Colonic mucosa (tissue), 4 donors: Measurements from ENCODE around the gene TTC22. TPM values are rescaled to one million over a fixed set of nuclear protein-coding genes. Genes with fewer than 3 reads are reported as not detected.

Experiments
- DNase-seq: peaks from one replicate; pipeline ENCODE4 v3.0.0-alpha.2; 2020
- H3K27ac ChIP-seq: fragments of 200-600 bp; one replicate; pipeline ENCODE4 v1.8.0; 2021
- H3K27me3 ChIP-seq: fragments of 200-600 bp; one replicate; pipeline ENCODE4 v1.8.0; 2021
- H3K36me3 ChIP-seq: fragments of 200-600 bp; one replicate; pipeline ENCODE4 v1.8.0; 2021
- H3K4me1 ChIP-seq: fragments of 200-600 bp; one replicate; pipeline ENCODE4 v1.8.0; 2021; ENCODE audit warnings: mild to moderate bottlenecking
- H3K4me3 ChIP-seq: fragments of 200-600 bp; one replicate; pipeline ENCODE4 v1.8.0; 2021
- H3K9ac ChIP-seq, 2 donors: one replicate each; pipeline ENCODE4 v1.7.0; 2013; ENCODE audit warnings: control low read depth in 2 of 2, low read depth in 2 of 2, low read length in 2 of 2
- H3K9me3 ChIP-seq: fragments of 200-600 bp; one replicate; pipeline ENCODE4 v1.8.0; 2021
- intact Hi-C: fragments of 100-400 bp; cut with DNase I; formaldehyde crosslinking; loops from one replicate; pipeline ENCODE4 v1.14.1; 2022
- total RNA-seq, 2 donors: library from RNA; stranded (reverse); fragmentation: NEBNext Ultra II Directional in 1 of 2; extraction: Animal tissue kit (Norgen Biotek cat#: 25700) in 1 of 2; gene quantifications; one replicate each; pipeline ENCODE4 v1.2.1, GENCODE V29; 2021
- TF ChIP-seq, protein P1 (sequence below): fragments of 200-600 bp; IDR thresholded peaks from one replicate; pipeline ENCODE4 v1.8.0; 2022; ENCODE audit warnings: antibody characterized with exemption, mild to moderate bottlenecking
- donor health status: healthy.
- donor health status: DM: no; HTN: no; CAD: no.
- donor health status: DM: no; HTN: no; CAD: no.

Gene TTC22
- total RNA-seq, 2 donors from 2014 or later, result 52.4 to 80.6 TPM

DNA sequence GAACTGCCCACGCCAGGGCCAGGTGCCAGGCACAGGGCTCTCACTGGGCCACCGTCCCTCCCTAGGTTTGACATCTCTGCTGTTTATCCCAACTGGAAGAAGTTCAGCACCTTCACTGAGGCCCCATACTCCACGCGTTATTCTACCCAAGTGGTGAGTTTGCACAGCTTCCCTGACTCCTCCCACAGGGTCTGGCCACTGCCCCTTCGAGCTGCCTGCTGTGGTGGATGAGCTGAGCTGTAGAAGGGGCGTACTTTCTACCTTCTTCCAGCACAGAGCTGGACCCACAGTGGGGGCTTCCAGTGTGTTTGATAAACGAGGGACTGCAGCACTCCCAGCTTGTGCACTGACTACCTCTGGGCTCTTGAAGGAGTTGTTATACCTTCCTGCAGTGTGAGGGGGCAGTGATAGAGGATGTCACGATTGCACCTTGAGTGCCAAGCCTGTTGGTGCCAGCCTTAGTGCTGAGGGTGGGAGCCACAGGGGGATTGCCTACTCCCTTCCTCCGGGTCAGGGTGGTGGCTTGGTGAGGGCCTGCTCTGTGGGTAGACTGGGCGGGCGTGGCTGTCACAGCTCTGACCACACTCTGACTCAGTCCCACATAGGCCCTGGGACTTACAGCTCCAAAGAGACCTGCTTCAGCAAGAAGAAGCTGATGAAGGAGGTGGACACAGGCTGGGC is 5.9 kb upstream of the TTC22 start:
- no peak for DNase-seq
- H3K27ac ChIP-seq, result no peak overlapping the region
- no peaks in the 10 kb centered on the region for H3K27me3 ChIP-seq
- intact Hi-C loops, result loop anchor here (10.0 kb wide), 1 partner anchor 742 kb away; no protein-coding TSS in a partner anchor
- TF ChIP-seq, protein P1, sequence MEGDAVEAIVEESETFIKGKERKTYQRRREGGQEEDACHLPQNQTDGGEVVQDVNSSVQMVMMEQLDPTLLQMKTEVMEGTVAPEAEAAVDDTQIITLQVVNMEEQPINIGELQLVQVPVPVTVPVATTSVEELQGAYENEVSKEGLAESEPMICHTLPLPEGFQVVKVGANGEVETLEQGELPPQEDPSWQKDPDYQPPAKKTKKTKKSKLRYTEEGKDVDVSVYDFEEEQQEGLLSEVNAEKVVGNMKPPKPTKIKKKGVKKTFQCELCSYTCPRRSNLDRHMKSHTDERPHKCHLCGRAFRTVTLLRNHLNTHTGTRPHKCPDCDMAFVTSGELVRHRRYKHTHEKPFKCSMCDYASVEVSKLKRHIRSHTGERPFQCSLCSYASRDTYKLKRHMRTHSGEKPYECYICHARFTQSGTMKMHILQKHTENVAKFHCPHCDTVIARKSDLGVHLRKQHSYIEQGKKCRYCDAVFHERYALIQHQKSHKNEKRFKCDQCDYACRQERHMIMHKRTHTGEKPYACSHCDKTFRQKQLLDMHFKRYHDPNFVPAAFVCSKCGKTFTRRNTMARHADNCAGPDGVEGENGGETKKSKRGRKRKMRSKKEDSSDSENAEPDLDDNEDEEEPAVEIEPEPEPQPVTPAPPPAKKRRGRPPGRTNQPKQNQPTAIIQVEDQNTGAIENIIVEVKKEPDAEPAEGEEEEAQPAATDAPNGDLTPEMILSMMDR, result no peak
- peaks cover 2% of the 10 kb centered on the region for H3K4me1 ChIP-seq
- H3K9ac ChIP-seq, result no peak overlapping the region
- no peak overlapping the region for H3K4me3 ChIP-seq
- no peaks in the 10 kb centered on the region for H3K36me3 ChIP-seq
- no peaks in the 10 kb centered on the region for H3K9me3 ChIP-seq

DNA sequence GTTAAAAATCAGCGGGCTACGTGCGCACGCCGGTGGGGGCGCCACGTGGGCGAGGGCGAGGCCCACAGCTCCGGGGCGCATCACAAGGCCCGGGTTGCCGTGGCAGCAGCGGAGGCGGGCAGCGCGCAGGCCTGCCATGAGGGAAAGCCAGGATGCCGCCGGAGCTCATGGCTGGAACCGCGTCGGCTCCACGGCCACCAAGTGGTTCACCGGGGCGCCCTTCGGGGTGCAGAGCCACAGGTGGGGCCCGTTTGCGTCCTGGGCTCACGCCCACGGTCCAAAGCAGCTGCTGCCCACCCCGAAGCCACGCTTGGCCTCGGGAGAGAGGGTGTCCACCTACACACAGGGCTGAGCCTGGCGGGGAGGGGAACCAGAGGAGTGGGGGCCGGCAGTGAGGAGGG is 4.9 kb upstream of the TTC22 start:
- Histone ChIP-seq H3K27ac (no peak overlapping the region), H3K9ac (no peak overlapping the region), H3K9me3 (no peaks in the 10 kb centered on the region), H3K27me3 (no peaks in the 10 kb centered on the region), H3K4me3 (no peak overlapping the region), H3K36me3 (no peaks in the 10 kb centered on the region), H3K4me1 (peaks cover 8% of the 10 kb centered on the region)
- no peak for DNase-seq
- intact Hi-C loops, result loop anchor here (10.0 kb wide), 1 partner anchor 741 kb away; no protein-coding TSS in a partner anchor
- TF ChIP-seq, protein P1, result no peak

- no peak for DNase-seq
- no peaks in the 10 kb centered on the region for H3K9me3 ChIP-seq
- peak overlapping the region; percentile 72 for H3K27ac ChIP-seq
- H3K36me3 ChIP-seq, result no peaks in the 10 kb centered on the region
- no peaks in the 10 kb centered on the region for H3K27me3 ChIP-seq
- H3K4me1 ChIP-seq, result peaks cover 8% of the 10 kb centered on the region
- TF ChIP-seq, protein P1, result no peak
- H3K4me3 ChIP-seq, result no peak overlapping the region
- no peak overlapping the region for H3K9ac ChIP-seq
- intact Hi-C loops, result loop anchor here (10.0 kb wide), 1 partner anchor 741 kb away; no protein-coding TSS in a partner anchor
Measured at GRCh38 chr1:54805466-54805865, 4.3 kb upstream of the TTC22 start.

DNA sequence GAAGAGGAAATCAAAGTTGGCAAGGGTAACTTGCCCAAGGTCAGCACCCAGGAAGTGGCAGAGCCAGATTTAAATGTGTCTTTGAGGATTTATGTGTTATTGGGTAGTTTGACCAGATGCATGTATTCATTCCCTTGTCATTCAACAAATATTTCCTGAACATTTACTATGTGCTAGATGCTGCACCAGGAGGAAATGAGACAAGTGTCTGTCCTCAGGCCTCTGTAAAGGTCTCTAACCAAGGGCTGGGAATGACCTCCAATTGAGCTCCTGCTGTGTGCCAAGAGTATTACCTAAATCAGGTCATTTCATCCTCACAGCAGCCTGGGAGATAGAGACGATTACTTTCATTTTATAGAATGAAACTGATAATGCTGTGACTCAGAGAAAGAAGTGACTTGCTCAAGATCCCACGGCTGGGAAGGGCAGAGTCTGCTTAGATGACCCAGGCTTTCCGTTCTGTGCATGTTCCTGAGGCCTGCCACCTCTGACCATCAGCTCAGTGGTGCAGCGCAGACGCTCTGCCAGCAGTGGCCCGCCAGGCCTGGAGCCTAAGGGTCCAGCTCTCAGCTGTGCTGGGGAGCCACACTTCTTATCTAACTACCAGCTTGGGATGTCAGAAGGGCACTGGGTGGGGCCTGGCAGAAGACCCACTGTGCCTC is 3.5 kb upstream of the TTC22 start:
- intact Hi-C loops, result loop anchor here (10.0 kb wide), 1 partner anchor 740 kb away; no protein-coding TSS in a partner anchor
- peaks cover 8% of the 10 kb centered on the region for H3K4me1 ChIP-seq
- no peaks in the 10 kb centered on the region for H3K36me3 ChIP-seq
- H3K27me3 ChIP-seq, result no peaks in the 10 kb centered on the region
- TF ChIP-seq, protein P1, result no peak
- H3K9me3 ChIP-seq, result no peaks in the 10 kb centered on the region
- peak overlapping the region in 1 of 2 donors; percentile 51 for H3K9ac ChIP-seq
- no peak overlapping the region for H3K4me3 ChIP-seq
- peak; percentile 18 for DNase-seq
- peak overlapping the region; percentile 72 for H3K27ac ChIP-seq

- intact Hi-C loops, result loop anchor here (10.0 kb wide), 1 partner anchor 739 kb away; no protein-coding TSS in a partner anchor
- no peaks in the 10 kb centered on the region for H3K9me3 ChIP-seq
- TF ChIP-seq, protein P1, result no peak
- H3K36me3 ChIP-seq, result no peaks in the 10 kb centered on the region
- peak overlapping the region in 1 of 2 donors; percentile 51 for H3K9ac ChIP-seq
- H3K4me3 ChIP-seq, result no peak overlapping the region
- peaks cover 14% of the 10 kb centered on the region for H3K4me1 ChIP-seq
- peak; percentile 59 for DNase-seq
- H3K27ac ChIP-seq, result peak overlapping the region; percentile 72
- no peaks in the 10 kb centered on the region for H3K27me3 ChIP-seq
Measured at GRCh38 chr1:54803761-54804470, 2.8 kb upstream of the TTC22 start.
